Measurements from ENCODE around the gene SMYD2. TPM values are rescaled to one million over a fixed set of nuclear protein-coding genes. Genes with fewer than 3 reads are reported as not detected.

Gene SMYD2
- total and polyA plus RNA-seq, 5 donors from 2014 or later: 30.9 to 52.3 (median 46.4) TPM

DNA sequence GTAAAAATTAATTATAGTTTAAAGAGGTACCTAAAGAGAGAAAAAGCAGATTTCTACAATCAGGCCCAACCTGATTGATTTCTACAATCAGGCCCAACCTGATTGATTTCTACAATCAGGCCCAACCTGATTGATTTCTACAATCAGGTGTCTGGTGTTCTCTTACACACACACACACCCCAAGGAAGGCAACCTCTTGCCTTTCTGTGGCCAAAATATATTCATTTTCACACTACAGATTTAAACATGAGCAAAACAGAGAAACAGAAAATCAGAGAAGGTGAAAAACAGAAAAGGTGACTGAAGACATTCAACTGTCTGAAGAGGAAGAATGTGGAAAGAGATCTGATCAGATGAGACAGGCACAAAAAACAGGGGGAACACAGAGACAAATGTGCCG lies 104.5 kb downstream of the SMYD2 start:
- H3K27ac ChIP-seq (ENCODE audit: insufficient read depth, low read length, poor library complexity, severe bottlenecking): no peak overlapping the region
- Mint-ChIP-seq H3K27ac (no peak overlapping the region), H3K9me3 (no peaks in the 10 kb centered on the region), H3K36me3 (no peaks in the 10 kb centered on the region), H3K4me3 (no peak overlapping the region), H3K4me1 (peaks cover 0 to 5% (median 2%) of the 10 kb centered on the region in 4 donors), H3K27me3 (no peaks in the 10 kb centered on the region)
- no peaks in the 10 kb centered on the region for H3K9me3 ChIP-seq (ENCODE audit: control insufficient read depth in 2 of 2, low read length in 2 of 2)
- H3K4me3 ChIP-seq (ENCODE audit: low read depth, low read length): no peak overlapping the region
- H3K4me1 ChIP-seq (ENCODE audit: control insufficient read depth, insufficient read depth, low read length, poor library complexity, severe bottlenecking): no peaks in the 10 kb centered on the region
- H3K27me3 ChIP-seq (ENCODE audit: control insufficient read depth, insufficient read depth, low read length): no peaks in the 10 kb centered on the region
- ATAC-seq (ENCODE audit: low read depth in 2 of 2): no peak
- H3K36me3 ChIP-seq (ENCODE audit: control insufficient read depth, insufficient read depth, low read length): no peaks in the 10 kb centered on the region
- DNase-seq: no peak

DNA sequence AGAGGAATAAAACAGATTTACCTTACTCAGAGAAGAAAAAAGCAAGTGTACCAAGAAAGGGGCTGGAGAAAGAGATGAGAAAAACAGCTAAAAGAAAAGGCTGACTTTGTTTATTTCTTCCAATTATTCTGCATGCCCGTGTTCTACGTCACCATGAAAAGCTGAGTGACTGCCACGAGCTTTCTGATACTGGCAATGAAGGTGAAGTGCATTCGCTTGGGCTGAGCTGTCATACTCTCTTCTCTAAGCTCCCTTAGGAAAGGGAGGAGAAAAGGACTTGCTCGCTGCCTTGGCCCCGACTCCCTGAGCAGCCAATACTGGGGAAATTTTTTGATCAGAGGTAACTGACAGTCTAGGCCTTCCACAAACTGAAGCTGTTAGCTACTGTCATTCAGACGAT lies 105.4 kb downstream of the SMYD2 start:
- peak overlapping the region in 1 of 3 donors; percentile 70 for H3K27ac Mint-ChIP-seq
- no peaks in the 10 kb centered on the region for H3K9me3 Mint-ChIP-seq

More for the DNA sequence above, 105.4 kb downstream of the SMYD2 start:
- DNase-seq (no peak), ATAC-seq (ENCODE audit: low read depth in 2 of 2) (no peak)
- H3K27ac ChIP-seq (ENCODE audit: insufficient read depth, low read length, poor library complexity, severe bottlenecking): no peak overlapping the region
- peaks cover 0 to 5% (median 2%) of the 10 kb centered on the region in 4 donors for H3K4me1 Mint-ChIP-seq
- no peaks in the 10 kb centered on the region for H3K4me1 ChIP-seq (ENCODE audit: control insufficient read depth, insufficient read depth, low read length, poor library complexity, severe bottlenecking)
- H3K9me3 ChIP-seq (ENCODE audit: control insufficient read depth in 2 of 2, low read length in 2 of 2): no peaks in the 10 kb centered on the region
- no peaks in the 10 kb centered on the region for H3K36me3 Mint-ChIP-seq
- H3K4me3 ChIP-seq (ENCODE audit: low read depth, low read length): no peak overlapping the region
- peak overlapping the region in 1 of 4 donors; percentile 70 for H3K4me3 Mint-ChIP-seq
- no peaks in the 10 kb centered on the region for H3K27me3 ChIP-seq (ENCODE audit: control insufficient read depth, insufficient read depth, low read length)
- no peaks in the 10 kb centered on the region for H3K36me3 ChIP-seq (ENCODE audit: control insufficient read depth, insufficient read depth, low read length)
- H3K27me3 Mint-ChIP-seq: no peaks in the 10 kb centered on the region

All from CD4-positive, CD25-positive, alpha-beta regulatory T cell (primary cell).